Measurements from ENCODE around the gene TANC1. TPM values are rescaled to one million over a fixed set of nuclear protein-coding genes. Genes with fewer than 3 reads are reported as not detected.
A peak's percentile ranks its signal among the peaks of the same experiment; 100 is the strongest.

The TANC1 gene
- total RNA-seq, 1 donor from 2014 or later: 84.1 TPM

DNA sequence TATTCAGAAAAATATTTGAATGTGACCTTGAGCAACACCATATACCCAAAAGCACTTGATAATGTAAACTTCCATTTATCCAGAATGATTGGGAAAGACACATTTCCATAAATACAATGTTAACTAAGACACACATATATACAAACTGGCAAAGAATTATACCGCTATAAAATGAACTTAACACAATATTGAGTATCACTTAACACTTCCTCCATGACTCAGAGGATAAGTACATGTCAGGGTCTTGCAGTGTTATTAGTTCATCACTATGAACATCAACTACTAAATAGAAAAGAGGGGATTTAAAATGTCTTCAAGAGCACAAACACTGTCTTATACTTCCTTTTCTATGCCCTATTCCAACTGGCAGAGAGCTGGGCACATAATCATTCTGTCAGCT, 299.5 kb downstream of the TANC1 start:
- Mint-ChIP-seq H3K4me1 (ENCODE audit: unreplicated experiment) (peaks cover 13% of the 10 kb centered on the region), H3K36me3 (ENCODE audit: low read depth, unreplicated experiment) (peaks cover 7% of the 10 kb centered on the region), H3K9me3 (ENCODE audit: unreplicated experiment) (no peaks in the 10 kb centered on the region), H3K27ac (ENCODE audit: unreplicated experiment) (no peak overlapping the region), H3K4me3 (ENCODE audit: unreplicated experiment) (no peak overlapping the region), H3K27me3 (ENCODE audit: unreplicated experiment) (peaks cover 4% of the 10 kb centered on the region)
- no peak for DNase-seq (ENCODE audit: low spot score)
- TF ChIP-seq, protein P1, sequence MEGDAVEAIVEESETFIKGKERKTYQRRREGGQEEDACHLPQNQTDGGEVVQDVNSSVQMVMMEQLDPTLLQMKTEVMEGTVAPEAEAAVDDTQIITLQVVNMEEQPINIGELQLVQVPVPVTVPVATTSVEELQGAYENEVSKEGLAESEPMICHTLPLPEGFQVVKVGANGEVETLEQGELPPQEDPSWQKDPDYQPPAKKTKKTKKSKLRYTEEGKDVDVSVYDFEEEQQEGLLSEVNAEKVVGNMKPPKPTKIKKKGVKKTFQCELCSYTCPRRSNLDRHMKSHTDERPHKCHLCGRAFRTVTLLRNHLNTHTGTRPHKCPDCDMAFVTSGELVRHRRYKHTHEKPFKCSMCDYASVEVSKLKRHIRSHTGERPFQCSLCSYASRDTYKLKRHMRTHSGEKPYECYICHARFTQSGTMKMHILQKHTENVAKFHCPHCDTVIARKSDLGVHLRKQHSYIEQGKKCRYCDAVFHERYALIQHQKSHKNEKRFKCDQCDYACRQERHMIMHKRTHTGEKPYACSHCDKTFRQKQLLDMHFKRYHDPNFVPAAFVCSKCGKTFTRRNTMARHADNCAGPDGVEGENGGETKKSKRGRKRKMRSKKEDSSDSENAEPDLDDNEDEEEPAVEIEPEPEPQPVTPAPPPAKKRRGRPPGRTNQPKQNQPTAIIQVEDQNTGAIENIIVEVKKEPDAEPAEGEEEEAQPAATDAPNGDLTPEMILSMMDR (IDR thresholded peaks at IDR 0.05; ENCODE audit: unreplicated experiment): no peak

- TF ChIP-seq, protein P1 (IDR thresholded peaks at IDR 0.05; ENCODE audit: unreplicated experiment): no peak
- DNase-seq (ENCODE audit: low spot score): no peak
- Mint-ChIP-seq H3K9me3 (ENCODE audit: unreplicated experiment) (no peaks in the 10 kb centered on the region), H3K36me3 (ENCODE audit: low read depth, unreplicated experiment) (peaks cover 4% of the 10 kb centered on the region), H3K27ac (ENCODE audit: unreplicated experiment) (no peak overlapping the region), H3K4me3 (ENCODE audit: unreplicated experiment) (no peak overlapping the region), H3K27me3 (ENCODE audit: unreplicated experiment) (no peaks in the 10 kb centered on the region), H3K4me1 (ENCODE audit: unreplicated experiment) (peaks cover 5% of the 10 kb centered on the region)
Observed at GRCh38 chr2:159270744-159271379, 302.4 kb downstream of the TANC1 start.

GRCh38 chr2:159272156-159272555, 303.7 kb downstream of the TANC1 start:
- Mint-ChIP-seq H3K4me1 (ENCODE audit: unreplicated experiment) (peaks cover 5% of the 10 kb centered on the region), H3K36me3 (ENCODE audit: low read depth, unreplicated experiment) (peaks cover 4% of the 10 kb centered on the region), H3K9me3 (ENCODE audit: unreplicated experiment) (no peaks in the 10 kb centered on the region), H3K27ac (ENCODE audit: unreplicated experiment) (peak overlapping the region; percentile 3), H3K27me3 (ENCODE audit: unreplicated experiment) (no peaks in the 10 kb centered on the region), H3K4me3 (ENCODE audit: unreplicated experiment) (no peak overlapping the region)
- TF ChIP-seq, protein P1 (IDR thresholded peaks at IDR 0.05; ENCODE audit: unreplicated experiment): no peak
- DNase-seq (ENCODE audit: low spot score): no peak

DNA sequence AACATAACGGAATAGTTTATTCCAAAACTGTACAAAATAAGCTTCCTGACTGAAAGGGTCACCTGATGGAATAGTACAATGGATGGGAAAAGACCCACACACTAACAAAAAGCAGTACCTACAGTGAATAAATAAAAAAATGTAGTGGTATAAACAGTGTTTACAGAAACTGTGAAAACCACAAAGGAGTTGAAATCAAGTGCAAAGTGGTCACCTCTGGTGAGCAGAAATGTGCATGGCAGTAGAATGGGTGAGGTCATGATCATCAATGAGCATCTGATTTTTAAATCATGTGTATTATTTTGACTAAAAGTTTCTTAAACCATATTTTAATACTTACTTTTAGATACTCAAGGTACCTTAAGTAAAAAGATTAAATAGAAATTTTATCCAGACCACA, 306.7 kb downstream of the TANC1 start:
- H3K4me3 Mint-ChIP-seq (ENCODE audit: unreplicated experiment): no peak overlapping the region
- H3K27ac Mint-ChIP-seq (ENCODE audit: unreplicated experiment): no peak overlapping the region
- TF ChIP-seq, protein P1 (IDR thresholded peaks at IDR 0.05; ENCODE audit: unreplicated experiment): no peak
- no peak for DNase-seq (ENCODE audit: low spot score)
- H3K4me1 Mint-ChIP-seq (ENCODE audit: unreplicated experiment): peaks cover 3% of the 10 kb centered on the region
- no peaks in the 10 kb centered on the region for H3K27me3 Mint-ChIP-seq (ENCODE audit: unreplicated experiment)
- H3K36me3 Mint-ChIP-seq (ENCODE audit: low read depth, unreplicated experiment): no peaks in the 10 kb centered on the region
- no peaks in the 10 kb centered on the region for H3K9me3 Mint-ChIP-seq (ENCODE audit: unreplicated experiment)

GRCh38 chr2:159279700-159280099, 311.3 kb downstream of the TANC1 start:
- no peak for DNase-seq (ENCODE audit: low spot score)
- Mint-ChIP-seq H3K36me3 (ENCODE audit: low read depth, unreplicated experiment) (no peaks in the 10 kb centered on the region), H3K27me3 (ENCODE audit: unreplicated experiment) (peaks cover 2% of the 10 kb centered on the region), H3K9me3 (ENCODE audit: unreplicated experiment) (no peaks in the 10 kb centered on the region), H3K4me3 (ENCODE audit: unreplicated experiment) (no peak overlapping the region), H3K27ac (ENCODE audit: unreplicated experiment) (no peak overlapping the region), H3K4me1 (ENCODE audit: unreplicated experiment) (no peaks in the 10 kb centered on the region)
- TF ChIP-seq, protein P1 (IDR thresholded peaks at IDR 0.05; ENCODE audit: unreplicated experiment): no peak
